Measurements from ENCODE around the gene VAMP5. TPM values are rescaled to one million over a fixed set of nuclear protein-coding genes. Genes with fewer than 3 reads are reported as not detected.
A peak's percentile ranks its signal among the peaks of the same experiment; 100 is the strongest.

VAMP5 gene
- total and polyA plus RNA-seq, 9 of the 15 experiments (the other 6 are each of a cell fraction or from before 2014, with no cell fraction given) = 0.54 to 1.9 (median 1.5) TPM; not detected in 2

DNA sequence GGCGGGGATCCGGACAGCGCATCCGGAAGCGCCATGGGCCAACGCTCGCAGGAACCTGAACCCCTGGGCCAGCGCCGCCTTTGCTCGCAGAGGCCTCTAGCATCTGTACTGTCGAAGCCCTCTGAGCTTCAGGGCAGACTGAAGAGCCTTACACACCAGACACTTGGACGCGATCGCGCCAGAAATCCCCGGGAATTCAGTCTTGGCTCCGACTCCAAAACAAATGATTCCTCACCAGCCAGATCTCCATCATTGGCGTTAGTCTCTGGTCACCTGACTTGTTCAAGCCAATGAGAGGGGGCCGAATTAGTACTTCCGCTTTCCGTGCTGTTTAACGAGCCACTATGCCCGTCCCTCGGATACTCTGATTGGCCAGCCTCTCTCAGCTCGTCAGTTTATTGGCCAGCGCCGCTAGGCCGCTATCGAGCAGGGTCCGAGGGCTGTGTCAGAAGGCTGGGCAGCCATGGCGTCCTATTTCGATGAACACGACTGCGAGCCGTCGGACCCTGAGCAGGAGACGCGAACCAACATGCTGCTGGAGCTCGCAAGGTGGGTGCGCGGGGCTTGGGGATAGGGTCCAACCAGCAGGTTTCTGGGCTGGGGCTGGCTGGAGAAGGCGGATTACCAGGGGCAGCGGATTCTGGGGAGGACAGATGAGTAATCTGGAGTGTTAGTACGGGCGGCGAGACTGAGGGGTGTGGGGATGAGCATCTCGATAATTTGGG, 11.2 kb downstream of the VAMP5 start, which contains the start of gene RNF181 (continued):
- TF ChIP-seq PHF8 (IDR thresholded peaks at IDR 0.05; ENCODE audit: borderline replicate concordance, low read length) (peak; percentile 90; the same call in 1 of the 2 replicates), NFXL1 (CRISPR knock-in tag; IDR thresholded peaks at IDR 0.05) (no peak), ZKSCAN3 (CRISPR knock-in tag; IDR thresholded peaks at IDR 0.05) (no peak), TEAD4 (IDR thresholded peaks at IDR 0.05; ENCODE audit: low read length) (no peak), TEAD4 (CRISPR knock-in tag; IDR thresholded peaks at IDR 0.05; ENCODE audit: borderline replicate concordance) (no peak), ZNF354B (CRISPR knock-in tag; IDR thresholded peaks at IDR 0.05) (no peak), POLR2AphosphoS5 (IDR thresholded peaks at IDR 0.05; ENCODE audit: control insufficient read depth, insufficient read depth, low read depth, low read length) (peak; percentile 84), NUFIP1 (IDR thresholded peaks at IDR 0.05; ENCODE audit: partially characterized antibody) (no peak), ZNF507 (tag; conservative IDR thresholded peaks at IDR 0.05) (no peak), TOE1 (IDR thresholded peaks at IDR 0.05; ENCODE audit: borderline replicate concordance) (peak; percentile 95), TOE1 (CRISPR knock-in tag; IDR thresholded peaks at IDR 0.05; ENCODE audit: borderline replicate concordance, low read depth) (no peak), ZNF23 (CRISPR knock-in tag; IDR thresholded peaks at IDR 0.05) (0 out of 2 replicates have a peak, but pooled peaks have one; percentile 20), ZNF347 (CRISPR knock-in tag; IDR thresholded peaks at IDR 0.05; ENCODE audit: low read depth) (no peak), CSDE1 (IDR thresholded peaks at IDR 0.05) (no peak), STAG1 (CRISPR knock-in tag; IDR thresholded peaks at IDR 0.05; ENCODE audit: borderline replicate concordance) (no peak)
- TF ChIP-seq, protein P1, sequence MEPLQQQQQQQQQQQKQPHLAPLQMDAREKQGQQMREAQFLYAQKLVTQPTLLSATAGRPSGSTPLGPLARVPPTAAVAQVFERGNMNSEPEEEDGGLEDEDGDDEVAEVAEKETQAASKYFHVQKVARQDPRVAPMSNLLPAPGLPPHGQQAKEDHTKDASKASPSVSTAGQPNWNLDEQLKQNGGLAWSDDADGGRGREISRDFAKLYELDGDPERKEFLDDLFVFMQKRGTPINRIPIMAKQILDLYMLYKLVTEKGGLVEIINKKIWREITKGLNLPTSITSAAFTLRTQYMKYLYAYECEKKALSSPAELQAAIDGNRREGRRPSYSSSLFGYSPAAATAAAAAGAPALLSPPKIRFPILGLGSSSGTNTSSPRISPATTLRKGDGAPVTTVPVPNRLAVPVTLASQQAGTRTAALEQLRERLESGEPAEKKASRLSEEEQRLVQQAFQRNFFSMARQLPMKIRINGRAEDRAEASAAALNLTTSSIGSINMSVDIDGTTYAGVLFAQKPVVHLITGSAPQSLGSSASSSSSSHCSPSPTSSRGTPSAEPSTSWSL (CRISPR knock-in tag; IDR thresholded peaks at IDR 0.05; ENCODE audit: borderline replicate concordance) = no peak
- TF ChIP-seq, protein P2, sequence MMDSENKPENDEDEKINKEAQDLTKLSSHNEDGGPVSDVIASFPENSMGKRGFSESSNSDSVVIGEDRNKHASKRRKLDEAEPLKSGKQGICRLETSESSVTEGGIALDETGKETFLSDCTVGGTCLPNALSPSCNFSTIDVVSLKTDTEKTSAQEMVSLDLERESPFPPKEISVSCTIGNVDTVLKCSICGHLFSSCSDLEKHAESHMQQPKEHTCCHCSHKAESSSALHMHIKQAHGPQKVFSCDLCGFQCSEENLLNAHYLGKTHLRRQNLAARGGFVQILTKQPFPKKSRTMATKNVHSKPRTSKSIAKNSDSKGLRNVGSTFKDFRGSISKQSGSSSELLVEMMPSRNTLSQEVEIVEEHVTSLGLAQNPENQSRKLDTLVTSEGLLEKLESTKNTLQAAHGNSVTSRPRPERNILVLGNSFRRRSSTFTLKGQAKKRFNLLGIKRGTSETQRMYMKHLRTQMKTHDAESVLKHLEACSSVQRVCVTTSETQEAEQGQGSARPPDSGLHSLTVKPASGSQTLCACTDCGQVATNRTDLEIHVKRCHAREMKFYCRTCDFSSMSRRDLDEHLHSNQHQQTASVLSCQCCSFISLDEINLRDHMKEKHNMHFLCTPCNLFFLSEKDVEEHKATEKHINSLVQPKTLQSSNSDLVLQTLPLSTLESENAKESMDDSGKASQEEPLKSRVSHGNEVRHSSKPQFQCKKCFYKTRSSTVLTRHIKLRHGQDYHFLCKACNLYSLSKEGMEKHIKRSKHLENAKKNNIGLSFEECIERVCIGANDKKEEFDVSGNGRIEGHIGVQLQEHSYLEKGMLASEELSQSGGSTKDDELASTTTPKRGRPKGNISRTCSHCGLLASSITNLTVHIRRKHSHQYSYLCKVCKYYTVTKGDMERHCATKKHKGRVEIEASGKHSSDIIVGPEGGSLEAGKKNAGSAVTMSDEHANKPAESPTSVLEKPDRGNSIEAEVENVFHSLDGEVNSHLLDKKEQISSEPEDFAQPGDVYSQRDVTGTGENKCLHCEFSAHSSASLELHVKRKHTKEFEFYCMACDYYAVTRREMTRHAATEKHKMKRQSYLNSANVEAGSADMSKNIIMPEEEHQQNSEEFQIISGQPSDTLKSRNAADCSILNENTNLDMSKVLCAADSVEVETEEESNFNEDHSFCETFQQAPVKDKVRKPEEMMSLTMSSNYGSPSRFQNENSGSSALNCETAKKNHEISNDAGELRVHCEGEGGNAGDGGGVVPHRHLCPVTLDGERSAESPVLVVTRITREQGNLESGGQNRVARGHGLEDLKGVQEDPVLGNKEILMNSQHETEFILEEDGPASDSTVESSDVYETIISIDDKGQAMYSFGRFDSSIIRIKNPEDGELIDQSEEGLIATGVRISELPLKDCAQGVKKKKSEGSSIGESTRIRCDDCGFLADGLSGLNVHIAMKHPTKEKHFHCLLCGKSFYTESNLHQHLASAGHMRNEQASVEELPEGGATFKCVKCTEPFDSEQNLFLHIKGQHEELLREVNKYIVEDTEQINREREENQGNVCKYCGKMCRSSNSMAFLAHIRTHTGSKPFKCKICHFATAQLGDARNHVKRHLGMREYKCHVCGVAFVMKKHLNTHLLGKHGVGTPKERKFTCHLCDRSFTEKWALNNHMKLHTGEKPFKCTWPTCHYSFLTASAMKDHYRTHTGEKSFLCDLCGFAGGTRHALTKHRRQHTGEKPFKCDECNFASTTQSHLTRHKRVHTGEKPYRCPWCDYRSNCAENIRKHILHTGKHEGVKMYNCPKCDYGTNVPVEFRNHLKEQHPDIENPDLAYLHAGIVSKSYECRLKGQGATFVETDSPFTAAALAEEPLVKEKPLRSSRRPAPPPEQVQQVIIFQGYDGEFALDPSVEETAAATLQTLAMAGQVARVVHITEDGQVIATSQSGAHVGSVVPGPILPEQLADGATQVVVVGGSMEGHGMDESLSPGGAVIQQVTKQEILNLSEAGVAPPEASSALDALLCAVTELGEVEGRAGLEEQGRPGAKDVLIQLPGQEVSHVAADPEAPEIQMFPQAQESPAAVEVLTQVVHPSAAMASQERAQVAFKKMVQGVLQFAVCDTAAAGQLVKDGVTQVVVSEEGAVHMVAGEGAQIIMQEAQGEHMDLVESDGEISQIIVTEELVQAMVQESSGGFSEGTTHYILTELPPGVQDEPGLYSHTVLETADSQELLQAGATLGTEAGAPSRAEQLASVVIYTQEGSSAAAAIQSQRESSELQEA (IDR thresholded peaks at IDR 0.05; ENCODE audit: low read depth) = no peak
- TF ChIP-seq, protein P3, sequence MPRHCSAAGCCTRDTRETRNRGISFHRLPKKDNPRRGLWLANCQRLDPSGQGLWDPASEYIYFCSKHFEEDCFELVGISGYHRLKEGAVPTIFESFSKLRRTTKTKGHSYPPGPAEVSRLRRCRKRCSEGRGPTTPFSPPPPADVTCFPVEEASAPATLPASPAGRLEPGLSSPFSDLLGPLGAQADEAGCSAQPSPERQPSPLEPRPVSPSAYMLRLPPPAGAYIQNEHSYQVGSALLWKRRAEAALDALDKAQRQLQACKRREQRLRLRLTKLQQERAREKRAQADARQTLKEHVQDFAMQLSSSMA (CRISPR knock-in tag; IDR thresholded peaks at IDR 0.05) = no peak

All from K562 (cell line).